Measurements from ENCODE around the gene CXorf49B. TPM values are rescaled to one million over a fixed set of nuclear protein-coding genes. Genes with fewer than 3 reads are reported as not detected.

CXorf49B gene
- not detected in 2 replicates for total RNA-seq

DNA sequence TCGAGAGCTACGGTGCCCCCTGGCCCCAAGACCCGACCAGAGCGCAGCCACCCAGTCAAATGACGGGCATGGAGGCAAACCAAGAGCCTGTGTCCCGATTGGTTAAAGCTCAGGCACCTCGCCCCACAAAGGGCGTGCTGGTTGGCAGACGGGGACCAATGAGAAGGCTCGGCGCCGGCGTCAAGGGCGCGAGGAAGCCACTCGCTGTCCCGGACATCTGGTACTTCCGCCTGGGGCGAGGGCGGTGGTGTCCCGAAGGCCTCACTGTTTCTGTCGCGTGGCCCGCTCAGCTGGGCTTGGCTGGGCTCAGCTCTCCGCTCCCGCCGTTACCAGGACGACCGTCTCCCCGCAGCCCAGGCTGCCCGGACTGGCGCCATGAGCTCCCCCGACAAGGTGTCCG is at the start of gene CXorf49B:
CXorf49B (plus strand) TSS at position 301 of the 400 bp plus-strand sequence; CDS start at position 376, 75 bp downstream.

DNA sequence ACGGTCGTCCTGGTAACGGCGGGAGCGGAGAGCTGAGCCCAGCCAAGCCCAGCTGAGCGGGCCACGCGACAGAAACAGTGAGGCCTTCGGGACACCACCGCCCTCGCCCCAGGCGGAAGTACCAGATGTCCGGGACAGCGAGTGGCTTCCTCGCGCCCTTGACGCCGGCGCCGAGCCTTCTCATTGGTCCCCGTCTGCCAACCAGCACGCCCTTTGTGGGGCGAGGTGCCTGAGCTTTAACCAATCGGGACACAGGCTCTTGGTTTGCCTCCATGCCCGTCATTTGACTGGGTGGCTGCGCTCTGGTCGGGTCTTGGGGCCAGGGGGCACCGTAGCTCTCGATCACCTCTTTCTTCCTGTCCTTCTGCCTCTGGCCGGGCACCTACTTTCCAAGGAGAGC is 45.0 kb upstream of the CXorf49B start, which contains the start of gene CXorf49:
CXorf49 (minus strand) TSS at position 101 of the 400 bp plus-strand sequence. CDS start 134 bp downstream, outside the sequence.

Other genes starting within 250 kb of the CXorf49B start
- 42.8 and 90.4 TPM in 2 replicates for gene OGT, start 230.2 kb upstream of the CXorf49B start, total RNA-seq
- 0.54 and 0.81 TPM in 2 replicates for gene GCNA, start 184.9 kb upstream of the CXorf49B start, total RNA-seq
- gene CXCR3, start 144.8 kb upstream of the CXorf49B start, total RNA-seq, result not detected in 2 replicates
- gene CXorf49, start 45.1 kb upstream of the CXorf49B start, total RNA-seq, result not detected in 2 replicates
- 0.18 and 0.81 TPM in 2 replicates for gene NHSL2, start 147.5 kb downstream of the CXorf49B start, total RNA-seq